Esophagus mucosa (tissue), 1 donor: Measurements from ENCODE around the gene RNF213. TPM values are rescaled to one million over a fixed set of nuclear protein-coding genes. Genes with fewer than 3 reads are reported as not detected.

Experiments used
- ATAC-seq: fragments of 200-7000 bp; cut with Tn5 transposase; one replicate; pipeline ENCODE4 v1.9.1; 2020
- total RNA-seq: library from RNA; stranded (reverse); gene quantifications from one replicate; pipeline ENCODE4 v1.2.4, GENCODE V29; 2023
- donor health status: DM: yes; HTN: yes; CAD: no.

Gene RNF213
- total RNA-seq, 1 donor from 2014 or later, result 59.9 TPM

- no peak for ATAC-seq
These were observed 160.9 kb downstream of the RNF213 start for GRCh38 chr17:80421381-80422090.

DNA sequence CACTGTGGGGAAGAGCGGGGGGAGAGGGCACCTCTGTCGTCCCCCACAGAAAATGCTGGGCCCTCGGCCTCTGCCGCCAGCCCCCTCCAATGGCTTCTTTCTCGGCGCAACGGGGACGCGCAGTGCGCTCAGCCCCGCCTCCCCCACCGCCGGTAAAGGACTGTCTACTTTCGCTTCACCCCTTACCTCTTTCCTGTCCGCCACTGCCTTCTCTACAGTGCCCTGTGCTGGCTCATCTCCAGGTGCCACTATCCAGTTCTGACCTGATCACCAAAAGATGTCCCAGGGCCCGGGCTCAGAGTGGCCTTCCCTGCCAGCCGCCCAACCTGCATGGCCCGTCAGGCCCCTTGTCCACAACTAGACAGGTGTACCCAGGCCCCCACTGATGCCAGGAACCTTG lies 161.6 kb downstream of the RNF213 start:
- ATAC-seq, result no peak

- no peak for ATAC-seq
These were observed 162.3 kb downstream of the RNF213 start for GRCh38 chr17:80422981-80423380.

DNA sequence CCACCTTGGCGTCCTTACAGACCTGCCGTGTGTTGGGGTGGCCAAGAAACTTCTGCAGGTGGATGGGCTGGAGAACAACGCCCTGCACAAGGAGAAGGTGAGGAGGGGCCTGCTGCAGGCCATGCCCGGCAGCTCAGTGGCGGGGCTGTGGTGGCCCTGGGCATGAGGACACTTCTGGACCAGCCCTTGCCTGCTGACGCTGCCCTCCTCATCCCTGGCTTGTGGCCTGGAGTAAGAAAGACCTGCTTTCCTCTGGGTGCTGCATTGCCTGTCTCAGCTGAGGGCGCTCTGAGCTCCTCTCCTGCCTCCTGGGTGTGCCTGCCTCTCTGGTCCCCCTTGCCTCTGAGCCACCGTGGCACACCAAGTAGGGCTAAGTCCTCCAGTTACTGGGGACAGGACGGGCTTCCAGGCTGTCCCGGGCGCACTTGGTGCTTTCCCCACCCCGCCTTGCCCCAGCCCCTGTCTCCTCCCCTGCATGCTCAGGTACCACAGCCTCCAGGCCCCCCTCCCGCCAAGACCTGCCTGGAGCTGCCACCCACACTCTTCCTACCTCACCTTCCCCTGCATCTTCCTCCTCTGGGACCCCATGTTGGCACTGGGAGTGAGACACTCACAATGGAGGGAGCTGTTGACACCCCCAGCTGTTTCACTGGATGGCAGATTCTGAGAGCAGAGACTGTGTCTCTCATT lies 163.0 kb downstream of the RNF213 start:
- ATAC-seq, result no peak

GRCh38 chr17:80424261-80424660 lies 163.6 kb downstream of the RNF213 start:
- no peak for ATAC-seq

GRCh38 chr17:80424878-80425765 lies 164.5 kb downstream of the RNF213 start:
- ATAC-seq, result no peak

- no peak for ATAC-seq
These were observed 165.3 kb downstream of the RNF213 start for GRCh38 chr17:80425835-80426426.

DNA sequence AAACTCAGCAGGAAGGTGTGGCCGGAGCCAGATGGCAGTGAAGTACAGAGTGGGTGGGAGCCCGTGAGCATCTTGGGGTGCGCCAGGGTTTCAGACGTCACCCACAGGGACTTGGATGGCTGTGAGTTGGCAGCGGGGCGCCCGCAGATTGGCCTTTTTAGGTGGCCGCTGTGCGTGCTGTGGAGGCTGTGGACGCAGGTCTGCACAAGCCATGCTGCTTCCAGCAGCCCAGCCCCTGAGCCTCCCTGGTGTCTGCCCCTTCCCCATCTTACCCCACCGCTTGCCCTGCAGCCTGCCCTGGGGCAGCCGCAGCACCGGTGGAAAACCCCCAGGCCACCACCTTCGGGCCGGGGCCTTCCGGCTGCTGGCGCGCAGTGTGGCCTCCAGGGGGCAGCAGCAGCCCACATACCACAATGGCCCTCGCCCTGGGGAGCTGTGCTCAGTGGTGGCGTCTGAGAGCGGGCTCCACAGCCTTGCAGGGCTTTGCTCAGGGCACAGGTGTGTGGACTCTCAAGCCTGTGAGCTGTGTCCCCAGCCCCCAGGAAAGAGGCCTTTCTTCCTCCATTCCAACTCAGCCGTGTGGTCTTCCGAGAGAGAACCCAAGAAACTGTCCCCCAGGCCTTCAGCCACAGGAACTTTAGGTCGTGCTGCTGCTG lies 166.1 kb downstream of the RNF213 start:
- peak; percentile 82 for ATAC-seq

DNA sequence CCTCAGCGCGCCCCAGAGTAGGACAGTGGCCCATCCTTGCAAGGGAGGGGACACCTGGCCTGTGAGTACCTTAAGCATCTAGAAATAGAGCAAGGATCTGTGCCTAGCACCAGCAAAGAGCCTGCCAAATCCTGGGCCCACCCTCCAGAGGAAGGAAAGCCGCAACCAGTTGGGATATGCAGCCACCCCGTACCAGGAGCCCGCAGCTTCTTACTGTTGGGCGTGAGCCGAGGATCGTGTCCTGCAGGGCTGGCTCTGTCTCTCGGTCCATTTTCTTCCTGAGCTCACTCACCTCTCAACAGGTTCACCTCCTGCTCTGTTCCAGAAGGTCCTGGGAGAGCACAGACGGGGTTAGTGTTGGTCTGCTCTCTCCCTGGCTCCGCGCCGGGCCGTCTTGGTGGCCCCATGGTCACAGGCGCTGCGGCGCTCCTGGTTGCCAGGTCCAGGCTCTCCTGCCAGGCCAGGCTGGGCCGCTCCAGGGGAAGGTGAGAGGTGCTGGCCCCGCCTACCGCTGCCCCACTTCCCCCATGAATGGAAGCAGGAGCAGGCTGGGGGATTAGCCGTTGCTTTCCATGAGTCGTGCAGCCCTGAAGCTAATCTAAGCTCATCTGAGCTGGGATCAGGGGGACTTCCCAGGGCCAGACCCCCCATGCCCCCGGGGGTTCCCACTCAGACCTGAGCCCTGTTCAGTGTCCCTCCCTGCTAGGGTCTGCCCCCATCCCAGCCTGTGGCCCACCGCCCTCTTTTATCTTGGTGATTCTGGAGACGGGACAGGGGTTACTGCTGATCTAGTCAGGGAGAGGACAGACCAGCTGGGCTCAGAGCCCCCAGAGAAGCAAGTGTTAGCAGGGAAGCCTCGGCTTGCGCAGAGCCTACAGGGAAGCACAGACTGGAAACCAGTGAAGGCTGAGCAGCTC lies 167.0 kb downstream of the RNF213 start:
- ATAC-seq, result no peak

- no peak for ATAC-seq
These were observed 167.7 kb downstream of the RNF213 start for GRCh38 chr17:80428363-80428762.

GRCh38 chr17:80428796-80429195 lies 168.1 kb downstream of the RNF213 start:
- ATAC-seq, result peak; percentile 41

DNA sequence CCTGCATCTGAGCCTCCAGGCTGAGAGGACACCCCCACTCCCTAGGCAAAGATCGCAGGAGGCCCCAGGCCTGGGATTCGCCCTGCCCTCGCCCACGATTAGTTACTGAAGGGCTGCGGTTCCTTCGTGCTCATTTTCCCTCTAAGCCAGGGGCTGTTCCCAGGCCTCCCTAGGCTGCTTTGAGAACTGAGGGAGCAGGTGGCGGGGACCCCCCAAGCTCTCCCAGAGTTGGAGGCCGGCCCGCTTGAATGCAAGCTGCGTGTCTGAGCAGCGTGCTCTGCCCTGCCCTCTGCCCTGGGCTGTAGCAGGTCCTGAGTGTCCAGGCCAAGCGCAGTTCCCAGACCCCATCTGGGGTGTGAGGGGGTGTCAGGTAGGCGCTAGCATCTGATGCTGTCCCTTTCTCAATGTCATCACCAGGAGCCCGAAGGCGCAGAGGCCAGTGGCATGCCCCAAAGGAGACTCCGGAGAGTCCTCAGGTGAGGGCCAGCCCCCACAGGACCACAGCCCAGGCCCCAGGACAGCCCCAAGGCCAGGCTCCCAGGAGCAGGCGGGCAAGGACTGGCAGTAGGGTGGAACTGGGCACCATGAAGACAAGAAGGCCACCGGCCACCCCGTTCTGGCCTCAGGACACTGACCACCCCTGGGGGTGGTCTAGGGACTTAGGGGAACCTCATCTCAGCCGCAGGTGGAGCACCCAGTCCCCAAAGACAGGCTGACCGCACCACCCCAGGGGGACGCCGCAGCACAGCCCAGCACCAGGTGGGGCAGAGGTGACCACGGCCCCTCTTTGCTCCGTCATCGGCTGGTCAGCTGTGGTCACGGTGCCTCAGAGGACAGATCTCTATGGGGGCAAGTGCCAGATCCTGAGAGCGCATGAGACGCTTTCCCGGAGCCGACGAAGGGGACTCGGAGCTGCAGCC lies 169.0 kb downstream of the RNF213 start:
- ATAC-seq, result no peak

- ATAC-seq, result no peak
These were observed 170.0 kb downstream of the RNF213 start for GRCh38 chr17:80430446-80431245.

DNA sequence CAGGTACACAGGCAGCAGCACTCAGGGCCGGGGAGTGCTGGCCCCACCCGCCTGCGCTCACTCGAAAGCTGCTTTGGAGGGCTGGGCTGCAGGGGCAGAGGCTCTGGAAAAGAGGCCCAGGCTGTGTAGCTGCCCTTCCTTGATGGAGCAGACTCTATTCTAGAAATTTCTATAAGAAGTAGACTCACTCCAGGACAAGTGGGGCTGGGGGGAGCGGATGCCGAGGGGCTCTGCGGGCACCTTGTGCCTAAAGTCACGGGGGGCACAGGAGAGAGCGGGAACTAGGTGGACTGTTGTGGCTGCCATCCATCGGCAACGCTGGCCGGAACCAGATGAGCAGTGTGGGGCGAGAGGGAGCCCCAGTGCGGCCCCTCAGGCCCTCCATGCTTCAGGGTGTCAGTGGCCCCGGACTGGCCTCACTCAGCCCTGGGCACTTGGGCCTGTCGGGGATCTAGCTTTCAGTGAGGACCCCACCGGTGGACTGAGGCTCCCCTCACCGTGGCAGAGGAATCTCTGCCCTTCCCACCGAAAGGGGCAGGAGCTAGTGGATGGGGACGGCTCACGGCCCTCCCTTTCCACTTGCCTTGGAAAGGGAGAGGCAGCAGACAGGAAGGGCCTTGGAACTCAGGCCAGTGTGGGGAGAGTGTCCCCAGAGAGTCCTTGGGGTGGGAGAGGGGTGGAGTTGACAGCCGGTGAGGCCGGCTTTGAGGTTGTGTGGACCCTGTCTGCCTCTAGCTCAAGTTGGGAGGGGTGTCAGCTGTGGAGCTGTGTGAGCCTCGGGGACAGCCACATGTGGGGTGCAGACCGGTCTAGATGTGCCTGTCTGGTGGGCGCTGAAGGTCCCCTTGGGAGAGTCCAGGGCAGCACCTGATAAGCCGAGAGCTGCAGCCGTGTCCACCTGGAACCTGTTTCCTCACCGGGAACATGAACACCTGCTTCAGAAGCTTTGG lies 170.9 kb downstream of the RNF213 start:
- ATAC-seq, result no peak

DNA sequence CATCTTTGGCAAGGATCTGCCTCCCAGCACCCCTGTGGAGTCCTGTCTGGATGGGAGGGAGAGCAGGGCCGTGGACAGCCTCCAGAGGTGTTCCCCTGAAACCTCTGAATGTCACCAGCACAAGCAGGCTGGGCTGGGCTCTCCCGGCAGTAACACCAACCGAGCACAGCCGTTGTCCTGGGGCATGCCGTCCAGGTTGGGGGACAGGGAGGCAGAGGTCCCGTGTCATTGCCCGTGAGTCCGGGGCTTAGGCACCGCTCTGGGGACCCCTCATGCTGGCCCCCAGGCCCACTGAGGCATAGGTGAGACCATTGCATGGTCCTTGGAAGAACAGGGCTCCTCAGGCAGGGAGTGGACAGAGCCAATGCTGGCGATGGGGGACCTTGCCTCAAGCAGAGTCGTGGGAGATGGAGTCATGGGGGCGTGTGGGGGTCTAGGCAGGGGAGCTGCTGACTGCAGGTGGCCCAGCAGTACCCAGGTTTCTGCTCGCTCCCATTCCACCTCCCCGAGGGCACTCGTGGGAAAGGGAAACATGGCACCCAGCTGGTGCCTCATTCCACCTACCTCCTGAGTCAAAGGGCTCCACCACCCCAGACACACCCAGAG lies 171.8 kb downstream of the RNF213 start:
- ATAC-seq, result no peak

DNA sequence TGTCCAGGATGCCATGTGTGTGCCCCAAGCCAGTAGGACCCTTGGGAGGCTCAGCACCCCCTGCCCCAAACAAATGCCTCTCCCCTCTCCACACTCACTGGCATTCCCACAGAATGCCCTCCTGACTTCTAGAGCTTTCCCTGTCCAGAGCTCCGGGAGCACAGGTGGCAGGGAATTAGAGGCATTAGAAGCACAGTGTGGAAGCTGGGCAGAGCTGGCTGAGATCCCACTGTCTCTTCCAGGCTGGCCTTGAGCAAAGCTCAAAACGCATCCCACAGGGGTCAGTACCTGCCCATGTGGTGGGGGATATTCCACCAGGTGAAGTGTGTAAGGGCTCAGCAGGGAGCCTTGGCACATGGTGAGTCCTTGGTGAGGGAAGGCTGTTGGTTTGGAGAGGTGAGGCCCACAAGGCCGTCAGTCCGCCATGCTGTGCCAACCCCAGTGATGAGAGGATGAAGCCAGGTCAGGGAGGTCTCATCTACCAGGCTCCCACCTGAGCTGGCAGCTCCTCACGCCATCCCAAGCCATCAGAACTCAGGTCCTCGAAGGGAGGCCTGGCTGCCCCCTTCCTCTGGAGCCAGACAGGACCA lies 172.4 kb downstream of the RNF213 start:
- no peak for ATAC-seq
